ENCODE measurements around the gene DEPDC7. TPM values are rescaled to one million over a fixed set of nuclear protein-coding genes. Genes with fewer than 3 reads are reported as not detected.
"Not testable (repeated sequence)": the region's sequence is repeated elsewhere in the genome, so short reads cannot be mapped to it uniquely, and the experiment has no call there.

The DEPDC7 gene
- 58.3 TPM for polyA plus RNA-seq
- long read RNA-seq, donor 1, transcript DEPDC7-201 (9 exons, 1,755 nt) = major isoform, 6 of 6 reads
- long read RNA-seq, donor 1, partial matches to known transcripts = 0 of 6 reads
- long read RNA-seq, donor 1, other reads (novel, unspliced or antisense) = 0 of 6 reads
- long read RNA-seq, donor 2, transcript DEPDC7-201 (9 exons, 1,755 nt) = major isoform, 7 of 11 reads
- long read RNA-seq, donor 2, partial matches to known transcripts = 0 of 11 reads
- long read RNA-seq, donor 2, other reads (novel, unspliced or antisense) = 0 of 11 reads
- long read RNA-seq, donor 3 = 0 reads
- long read RNA-seq, donor 4, partial matches to known transcripts = 0 of 1 reads
- long read RNA-seq, donor 4, other reads (novel, unspliced or antisense) = 0 of 1 reads
- long read RNA-seq, donor 5, partial matches to known transcripts = 0 of 4 reads
- long read RNA-seq, donor 5, other reads (novel, unspliced or antisense) = 0 of 4 reads
- long read RNA-seq, donor 6, transcript DEPDC7-201 (9 exons, 1,755 nt) = major isoform, 12 of 14 reads
- long read RNA-seq, donor 6, partial matches to known transcripts = 0 of 14 reads
- long read RNA-seq, donor 6, other reads (novel, unspliced or antisense) = 0 of 14 reads
- long read RNA-seq, donor 7, transcript DEPDC7-201 (9 exons, 1,755 nt) = major isoform, 6 of 8 reads
- long read RNA-seq, donor 7, partial matches to known transcripts = 0 of 8 reads
- long read RNA-seq, donor 7, other reads (novel, unspliced or antisense) = 0 of 8 reads
- long read RNA-seq, donor 8, partial matches to known transcripts = 0 of 5 reads
- long read RNA-seq, donor 8, other reads (novel, unspliced or antisense) = 0 of 5 reads
- long read RNA-seq, donor 9, transcript DEPDC7-201 (9 exons, 1,755 nt) = major isoform, 9 of 12 reads
- long read RNA-seq, donor 9, partial matches to known transcripts = 0 of 12 reads
- long read RNA-seq, donor 9, other reads (novel, unspliced or antisense) = 0 of 12 reads
- long read RNA-seq, donor 10, transcript DEPDC7-201 (9 exons, 1,755 nt) = major isoform, 17 of 21 reads
- long read RNA-seq, donor 10, partial matches to known transcripts = 0 of 21 reads
- long read RNA-seq, donor 10, other reads (novel, unspliced or antisense) = 0 of 21 reads
- long read RNA-seq, donor 11, partial matches to known transcripts = 0 of 3 reads
- long read RNA-seq, donor 11, other reads (novel, unspliced or antisense) = 0 of 3 reads

- Histone ChIP-seq H3K4me1 (ENCODE audit: control insufficient read depth, insufficient read depth, low read length) (peaks cover 41% of the 10 kb centered on the region), H3K27me3 (ENCODE audit: control insufficient read depth, insufficient read depth, low read length) (no peaks in the 10 kb centered on the region), H3K27ac (ENCODE audit: low read length) (peak within 1 kb of the TSS; percentile 86), H3K4me3 (ENCODE audit: low read length) (peak within 1 kb of the TSS; percentile 55), H3K36me3 (ENCODE audit: control insufficient read depth, insufficient read depth, low read length) (no peaks in the 10 kb centered on the region), H3K9me3 (ENCODE audit: control insufficient read depth, low read depth, low read length) (peaks cover 4% of the 10 kb centered on the region)
- WGBS (ENCODE audit: insufficient coverage, low lambda C conversion rate) = no CpG with 5 or more reads among the region's 89 CpGs
- DNase-seq = peak; percentile 91 to 95
Observed at GRCh38 chr11:33015621-33016551, at the start of gene DEPDC7. Gene DEPDC7 (plus strand): TSS chr11:33015878. CDS start chr11:33015956, 78 bp downstream.

- H3K36me3 ChIP-seq (ENCODE audit: control insufficient read depth, insufficient read depth, low read length) = peaks cover 33% of the 10 kb centered on the region
- H3K27ac ChIP-seq (ENCODE audit: low read length) = no peak overlapping the region
- no peak overlapping the region for H3K4me3 ChIP-seq (ENCODE audit: low read length)
- no peaks in the 10 kb centered on the region for H3K4me1 ChIP-seq (ENCODE audit: control insufficient read depth, insufficient read depth, low read length)
- no CpG with 5 or more reads among the region's 1 CpG for WGBS (ENCODE audit: insufficient coverage, low lambda C conversion rate)
- H3K9me3 ChIP-seq (ENCODE audit: control insufficient read depth, low read depth, low read length) = no peaks in the 10 kb centered on the region
- H3K27me3 ChIP-seq (ENCODE audit: control insufficient read depth, insufficient read depth, low read length) = no peaks in the 10 kb centered on the region
- DNase-seq = no peak
Observed at GRCh38 chr11:32968541-32968940, 47.1 kb upstream of the DEPDC7 start.

GRCh38 chr11:32972233-32972632 lies 43.4 kb upstream of the DEPDC7 start:
- no CpG with 5 or more reads among the region's 3 CpGs for WGBS (ENCODE audit: insufficient coverage, low lambda C conversion rate)
- not testable (repeated sequence) for H3K27me3 ChIP-seq (ENCODE audit: control insufficient read depth, insufficient read depth, low read length); H3K9me3 ChIP-seq (ENCODE audit: control insufficient read depth, low read depth, low read length); H3K27ac ChIP-seq (ENCODE audit: low read length); H3K4me1 ChIP-seq (ENCODE audit: control insufficient read depth, insufficient read depth, low read length); H3K4me3 ChIP-seq (ENCODE audit: low read length); DNase-seq
- H3K36me3 ChIP-seq (ENCODE audit: control insufficient read depth, insufficient read depth, low read length) = peaks cover 25% of the 10 kb centered on the region

GRCh38 chr11:32972781-32973180 lies 42.9 kb upstream of the DEPDC7 start:
- H3K4me3 ChIP-seq (ENCODE audit: low read length) = no peak overlapping the region
- no peak overlapping the region for H3K27ac ChIP-seq (ENCODE audit: low read length)
- WGBS (ENCODE audit: insufficient coverage, low lambda C conversion rate) = no CpG with 5 or more reads among the region's 3 CpGs
- H3K36me3 ChIP-seq (ENCODE audit: control insufficient read depth, insufficient read depth, low read length) = peaks cover 25% of the 10 kb centered on the region
- no peaks in the 10 kb centered on the region for H3K9me3 ChIP-seq (ENCODE audit: control insufficient read depth, low read depth, low read length)
- no peak for DNase-seq
- H3K4me1 ChIP-seq (ENCODE audit: control insufficient read depth, insufficient read depth, low read length) = no peaks in the 10 kb centered on the region
- H3K27me3 ChIP-seq (ENCODE audit: control insufficient read depth, insufficient read depth, low read length) = no peaks in the 10 kb centered on the region

GRCh38 chr11:32982626-32983025 lies 33.1 kb upstream of the DEPDC7 start:
- no peak overlapping the region for H3K27ac ChIP-seq (ENCODE audit: low read length)
- H3K27me3 ChIP-seq (ENCODE audit: control insufficient read depth, insufficient read depth, low read length) = no peaks in the 10 kb centered on the region
- no peak overlapping the region for H3K4me3 ChIP-seq (ENCODE audit: low read length)
- no peaks in the 10 kb centered on the region for H3K9me3 ChIP-seq (ENCODE audit: control insufficient read depth, low read depth, low read length)
- no peak for DNase-seq
- H3K4me1 ChIP-seq (ENCODE audit: control insufficient read depth, insufficient read depth, low read length) = no peaks in the 10 kb centered on the region
- H3K36me3 ChIP-seq (ENCODE audit: control insufficient read depth, insufficient read depth, low read length) = peaks cover 6% of the 10 kb centered on the region
- WGBS (ENCODE audit: insufficient coverage, low lambda C conversion rate) = no CpG with 5 or more reads among the region's 2 CpGs

GRCh38 chr11:32983506-32983905 lies 32.2 kb upstream of the DEPDC7 start:
- Histone ChIP-seq H3K4me3 (ENCODE audit: low read length) (no peak overlapping the region), H3K9me3 (ENCODE audit: control insufficient read depth, low read depth, low read length) (no peaks in the 10 kb centered on the region), H3K36me3 (ENCODE audit: control insufficient read depth, insufficient read depth, low read length) (peaks cover 4% of the 10 kb centered on the region), H3K27ac (ENCODE audit: low read length) (no peak overlapping the region), H3K4me1 (ENCODE audit: control insufficient read depth, insufficient read depth, low read length) (no peaks in the 10 kb centered on the region), H3K27me3 (ENCODE audit: control insufficient read depth, insufficient read depth, low read length) (no peaks in the 10 kb centered on the region)
- no peak for DNase-seq
- 100% methylated on average over 1 of the region's 2 CpGs for WGBS (ENCODE audit: insufficient coverage, low lambda C conversion rate)

GRCh38 chr11:32985600-32985999 lies 30.1 kb upstream of the DEPDC7 start:
- H3K4me3 ChIP-seq (ENCODE audit: low read length) = no peak overlapping the region
- no CpG with 5 or more reads among the region's 5 CpGs for WGBS (ENCODE audit: insufficient coverage, low lambda C conversion rate)
- DNase-seq = no peak
- no peaks in the 10 kb centered on the region for H3K36me3 ChIP-seq (ENCODE audit: control insufficient read depth, insufficient read depth, low read length)
- H3K27me3 ChIP-seq (ENCODE audit: control insufficient read depth, insufficient read depth, low read length) = no peaks in the 10 kb centered on the region
- no peaks in the 10 kb centered on the region for H3K4me1 ChIP-seq (ENCODE audit: control insufficient read depth, insufficient read depth, low read length)
- no peaks in the 10 kb centered on the region for H3K9me3 ChIP-seq (ENCODE audit: control insufficient read depth, low read depth, low read length)
- no peak overlapping the region for H3K27ac ChIP-seq (ENCODE audit: low read length)

GRCh38 chr11:32987851-32988250 lies 27.8 kb upstream of the DEPDC7 start:
- no peaks in the 10 kb centered on the region for H3K27me3 ChIP-seq (ENCODE audit: control insufficient read depth, insufficient read depth, low read length)
- no peak overlapping the region for H3K4me3 ChIP-seq (ENCODE audit: low read length)
- no peak overlapping the region for H3K27ac ChIP-seq (ENCODE audit: low read length)
- no CpG with 5 or more reads among the region's 8 CpGs for WGBS (ENCODE audit: insufficient coverage, low lambda C conversion rate)
- H3K9me3 ChIP-seq (ENCODE audit: control insufficient read depth, low read depth, low read length) = peaks cover 9% of the 10 kb centered on the region
- DNase-seq = peak; percentile 18 to 34
- no peaks in the 10 kb centered on the region for H3K36me3 ChIP-seq (ENCODE audit: control insufficient read depth, insufficient read depth, low read length)
- H3K4me1 ChIP-seq (ENCODE audit: control insufficient read depth, insufficient read depth, low read length) = no peaks in the 10 kb centered on the region

- H3K4me1 ChIP-seq (ENCODE audit: control insufficient read depth, insufficient read depth, low read length) = no peaks in the 10 kb centered on the region
- H3K4me3 ChIP-seq (ENCODE audit: low read length) = no peak overlapping the region
- WGBS (ENCODE audit: insufficient coverage, low lambda C conversion rate) = no CpG with 5 or more reads among the region's 1 CpG
- no peaks in the 10 kb centered on the region for H3K36me3 ChIP-seq (ENCODE audit: control insufficient read depth, insufficient read depth, low read length)
- H3K27ac ChIP-seq (ENCODE audit: low read length) = no peak overlapping the region
- H3K9me3 ChIP-seq (ENCODE audit: control insufficient read depth, low read depth, low read length) = peaks cover 9% of the 10 kb centered on the region
- DNase-seq = no peak
- H3K27me3 ChIP-seq (ENCODE audit: control insufficient read depth, insufficient read depth, low read length) = no peaks in the 10 kb centered on the region
Observed at GRCh38 chr11:32990481-32990880, 25.2 kb upstream of the DEPDC7 start.
